GM18502 (cell line): ENCODE measurements around the gene NETO2.
A peak's percentile ranks its signal among the peaks of the same experiment; 100 is the strongest.
"Not testable (repeated sequence)": the region's sequence is repeated elsewhere in the genome, so short reads cannot be mapped to it uniquely, and the experiment has no call there.

Source experiments
- ATAC-seq: cut with Tn5 transposase; IDR thresholded peaks from one replicate; pipeline ENCODE4 v1.9.1; 2021; ENCODE audit warnings: mild to moderate bottlenecking; ENCODE audit not compliant: unreplicated experiment, poor library complexity

NETO2 gene

DNA sequence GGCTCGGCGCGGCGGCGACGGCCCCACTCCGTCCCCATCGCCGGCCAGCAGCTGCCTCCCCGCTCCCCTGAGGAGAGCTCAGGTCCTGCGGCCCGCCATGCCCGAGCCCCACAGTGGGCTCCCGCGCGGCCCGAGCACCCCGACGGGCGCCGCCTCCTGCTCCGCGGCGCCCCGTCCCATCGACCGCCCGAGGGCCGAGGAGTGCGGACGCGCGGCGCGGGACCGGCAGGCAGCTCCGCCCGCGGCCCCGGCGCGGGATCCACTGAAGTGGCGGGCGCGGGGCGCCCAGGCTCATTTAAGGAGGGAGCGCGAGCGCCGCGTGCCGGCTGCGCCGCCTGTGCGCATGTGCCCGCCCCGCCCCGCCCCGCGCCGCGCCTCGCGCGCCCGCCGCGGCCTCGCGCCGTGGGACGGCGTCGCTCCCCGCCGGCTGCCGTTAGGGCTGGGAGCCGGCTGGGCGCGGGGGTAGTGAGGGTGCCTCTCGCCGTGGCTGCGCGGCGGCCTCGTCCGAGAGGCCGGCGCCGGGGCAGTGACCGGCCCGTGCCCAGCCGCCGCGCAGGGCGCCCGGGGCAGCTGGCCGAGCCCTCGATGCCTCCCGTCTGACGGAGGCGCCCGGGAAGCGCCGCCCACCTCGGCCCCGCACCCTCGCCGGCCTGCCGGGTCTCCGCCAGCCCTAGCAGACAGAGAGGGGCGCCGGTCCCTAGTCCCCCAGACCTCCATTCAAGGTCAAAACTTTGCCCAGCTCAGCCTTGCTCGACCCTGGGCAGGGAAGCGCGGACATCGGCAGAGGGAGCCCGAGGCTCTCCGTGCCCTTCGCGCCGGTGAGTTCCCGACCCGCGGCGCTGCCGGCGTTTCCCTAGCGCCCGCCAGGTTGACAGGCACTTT, at the start of gene NETO2:
TSS of gene NETO2 (minus strand) at position 269 of the 882 bp plus-strand sequence. CDS start 333 bp downstream, outside the sequence.
- ATAC-seq = peak; percentile 58

DNA sequence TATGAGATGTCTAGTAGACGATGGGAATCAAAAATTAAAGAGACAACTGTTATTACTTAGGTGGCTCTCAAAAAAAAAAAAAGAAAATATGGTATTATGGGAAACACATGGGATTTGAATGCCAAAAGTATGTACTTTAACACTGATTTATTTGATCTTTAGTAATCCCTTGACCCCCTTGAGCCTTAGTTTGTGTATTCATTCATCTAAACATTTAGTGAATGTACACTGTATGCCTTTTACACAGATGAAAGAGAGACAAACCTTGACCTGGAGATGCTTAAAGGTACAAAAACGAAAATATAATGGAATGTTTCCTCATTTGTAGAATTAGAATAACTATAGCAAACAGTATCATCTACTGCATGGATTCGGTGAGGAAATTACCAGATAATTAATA, 38.6 kb upstream of the NETO2 start:
- no peak for ATAC-seq

DNA sequence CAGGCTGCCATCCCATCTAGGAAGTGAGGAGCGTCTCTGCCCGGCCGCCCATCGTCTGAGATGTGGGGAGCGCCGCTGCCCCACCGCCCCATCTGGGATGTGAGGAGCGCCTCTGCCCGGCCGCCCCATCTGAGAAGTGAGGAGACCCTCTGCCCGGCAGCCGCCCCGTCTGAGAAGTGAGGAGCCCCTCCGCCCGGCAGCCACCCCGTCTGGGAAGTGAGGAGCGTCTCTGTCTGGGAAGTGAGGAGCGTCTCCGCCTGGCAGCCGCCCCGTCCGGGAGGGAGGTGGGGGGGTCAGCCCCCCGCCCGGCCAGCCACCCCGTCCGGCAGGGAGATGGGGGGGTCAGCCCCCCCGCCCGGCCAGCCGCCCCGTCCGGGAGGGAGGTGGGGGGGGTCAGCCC, 37.3 kb upstream of the NETO2 start:
- not testable (repeated sequence) for ATAC-seq

DNA sequence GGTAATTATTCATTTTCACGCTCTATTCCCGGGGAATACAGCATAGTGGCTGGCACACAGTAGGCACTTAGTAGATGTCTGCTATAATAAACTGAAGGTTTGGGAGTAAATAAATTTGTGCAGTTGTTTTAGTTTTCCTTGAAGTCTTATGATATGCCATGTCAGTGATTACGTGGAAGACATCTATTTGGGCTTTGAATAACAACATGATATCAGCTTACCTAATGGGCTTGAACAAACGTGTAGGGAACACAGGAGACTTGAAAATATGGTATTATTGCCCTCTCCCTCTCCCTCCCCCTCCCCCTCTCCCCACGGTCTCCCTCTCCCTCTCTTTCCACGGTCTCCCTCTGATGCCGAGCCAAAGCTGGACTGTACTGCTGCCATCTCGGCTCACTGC, 36.3 kb upstream of the NETO2 start:
- ATAC-seq = no peak

- no peak for ATAC-seq
Observed at GRCh38 chr16:47175152-47175551, 31.4 kb upstream of the NETO2 start.

- no peak for ATAC-seq
Observed at GRCh38 chr16:47162670-47163420, 19.1 kb upstream of the NETO2 start.

DNA sequence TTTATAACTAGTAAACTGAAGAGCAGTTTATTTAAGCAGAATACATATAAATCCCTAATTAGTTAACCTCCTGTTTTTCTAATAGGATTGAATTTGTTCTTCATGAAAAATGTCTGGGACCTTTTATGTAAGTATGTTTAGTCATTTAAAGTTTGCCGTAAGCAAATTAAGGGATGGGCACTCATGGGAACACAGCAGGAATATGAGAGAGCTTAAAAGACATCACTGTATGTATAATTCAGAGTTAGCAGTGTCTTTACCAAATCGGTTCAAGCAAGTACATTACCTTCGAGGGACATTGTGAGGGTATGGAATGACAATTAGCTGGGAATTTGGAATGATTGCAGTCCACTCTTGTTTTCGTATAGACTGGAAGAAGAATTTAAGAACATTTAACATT, 17.7 kb upstream of the NETO2 start:
- ATAC-seq = no peak

GRCh38 chr16:47160422-47160821, 16.7 kb upstream of the NETO2 start:
- no peak for ATAC-seq

GRCh38 chr16:47158992-47159391, 15.2 kb upstream of the NETO2 start:
- no peak for ATAC-seq

DNA sequence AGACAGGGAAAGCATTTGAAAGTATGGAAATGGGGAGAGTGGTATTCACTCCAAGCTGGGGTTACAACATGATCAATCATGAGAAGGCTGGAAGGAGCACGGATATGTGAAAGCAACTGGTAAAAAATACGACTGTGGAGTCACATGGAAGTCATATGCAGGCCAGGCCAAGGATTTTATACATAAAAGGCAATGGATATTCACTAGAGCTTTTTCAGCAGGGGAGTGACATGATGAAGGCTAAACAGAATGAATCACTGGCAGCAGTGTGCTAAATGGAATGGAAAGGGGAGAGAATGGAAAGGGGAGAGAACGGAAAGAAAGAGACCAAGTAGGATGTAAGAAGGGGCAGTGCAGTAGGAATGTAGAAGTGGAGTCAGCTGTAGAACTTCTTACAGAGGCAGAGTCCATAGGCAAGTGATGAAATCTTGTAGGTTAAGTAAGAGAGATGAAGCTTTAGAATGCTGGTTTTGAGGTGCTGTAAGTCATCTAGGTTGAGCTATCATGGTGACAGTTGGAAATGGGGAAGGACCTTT, 13.0 kb upstream of the NETO2 start:
- ATAC-seq = no peak

DNA sequence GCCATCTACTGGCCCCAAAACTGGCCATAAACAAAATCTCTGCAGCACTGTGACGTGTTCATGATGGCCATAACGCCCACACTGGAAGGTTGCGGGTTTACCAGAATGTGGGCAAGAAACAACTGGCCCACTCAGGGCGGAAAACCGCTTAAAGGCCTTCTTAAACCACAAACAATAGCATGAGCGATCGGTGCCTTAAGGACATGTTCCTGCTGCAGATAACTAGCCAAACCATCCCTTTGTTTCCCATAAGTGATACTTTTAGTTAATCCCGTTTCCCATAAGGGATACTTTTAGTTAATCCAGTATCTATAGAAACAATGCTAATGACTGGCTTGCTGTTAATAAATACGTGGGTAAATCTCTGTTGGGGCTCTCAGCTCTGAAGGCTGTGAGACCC, 8.8 kb upstream of the NETO2 start:
- ATAC-seq = not testable (repeated sequence)

DNA sequence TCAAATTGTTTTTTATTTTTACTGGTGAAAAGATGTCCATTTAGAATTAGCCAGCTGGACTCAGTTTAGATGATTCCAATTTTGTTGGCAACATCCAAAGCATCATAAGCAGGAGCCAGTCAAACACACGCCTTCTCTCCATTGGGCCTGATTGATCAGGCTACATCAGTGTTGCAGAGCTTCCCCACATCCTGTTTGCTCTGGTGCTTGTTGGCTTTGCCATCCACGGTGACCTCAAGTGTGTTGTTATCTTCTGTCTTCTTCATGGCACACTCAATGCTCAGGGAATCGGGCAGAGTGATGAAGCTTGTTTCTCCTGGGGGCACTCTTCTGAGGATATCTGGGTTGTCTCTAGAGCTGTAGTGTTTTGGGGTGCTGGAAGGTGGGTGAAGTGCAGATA, 6.3 kb upstream of the NETO2 start:
- ATAC-seq = no peak

DNA sequence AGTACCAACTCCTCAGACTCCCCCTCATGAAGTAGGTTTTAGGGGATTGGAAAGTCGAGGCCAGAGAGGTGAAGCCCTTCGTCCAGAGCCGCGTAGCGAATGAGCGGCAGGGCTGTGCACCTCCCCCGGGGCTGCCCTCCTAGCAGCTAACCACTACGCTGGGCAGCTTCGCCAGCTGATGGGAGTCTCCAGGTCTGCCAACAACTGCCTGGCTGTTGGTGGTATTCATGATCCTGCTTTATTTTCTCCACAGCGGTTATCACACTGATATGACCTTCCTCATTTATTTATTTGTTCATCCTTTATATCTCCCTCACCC, 773 bp upstream of the NETO2 start:
- no peak for ATAC-seq

DNA sequence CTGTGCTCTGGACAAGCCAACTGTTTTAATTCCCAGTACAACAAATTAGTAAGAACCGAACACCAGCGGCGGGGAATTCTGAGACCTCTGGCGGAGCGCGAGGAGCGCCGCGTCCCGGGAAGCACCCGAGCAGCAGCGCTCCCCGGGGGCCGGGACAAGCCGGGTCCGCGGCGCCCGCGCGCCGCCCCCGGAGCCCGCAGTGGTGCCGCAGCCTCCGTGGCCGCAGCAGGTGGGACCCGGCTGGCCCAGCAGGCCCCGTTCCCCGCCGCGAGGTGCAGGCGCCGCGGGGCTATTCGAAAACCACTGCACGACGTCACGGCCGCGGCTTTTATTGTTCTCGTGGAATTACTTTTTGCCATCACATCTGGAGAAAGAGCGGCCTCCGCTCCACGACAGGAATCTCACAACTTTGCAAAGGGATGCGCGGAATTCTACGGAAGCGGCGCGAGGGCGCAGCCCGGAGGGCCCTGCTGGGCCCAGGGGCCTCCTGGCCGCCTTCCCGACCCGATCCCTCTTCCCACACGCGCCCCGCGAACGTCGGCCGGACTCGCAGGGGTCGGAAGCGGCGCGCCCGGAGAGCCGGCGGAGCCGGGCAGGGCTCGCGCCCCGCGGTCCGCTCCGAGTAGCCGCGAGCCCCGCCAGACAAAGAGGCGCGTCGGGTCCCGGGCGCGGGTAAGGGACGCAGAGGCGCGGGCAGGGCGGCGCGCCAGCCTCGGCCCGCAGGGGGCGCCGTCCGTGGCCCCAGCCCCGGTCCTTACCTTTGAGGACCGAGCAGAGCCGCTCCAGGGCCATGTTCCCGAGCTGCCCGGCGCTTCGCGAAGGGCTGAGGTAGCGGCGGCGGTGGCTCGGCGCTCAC, 696 bp downstream of the NETO2 start:
- ATAC-seq = peak; percentile 72

DNA sequence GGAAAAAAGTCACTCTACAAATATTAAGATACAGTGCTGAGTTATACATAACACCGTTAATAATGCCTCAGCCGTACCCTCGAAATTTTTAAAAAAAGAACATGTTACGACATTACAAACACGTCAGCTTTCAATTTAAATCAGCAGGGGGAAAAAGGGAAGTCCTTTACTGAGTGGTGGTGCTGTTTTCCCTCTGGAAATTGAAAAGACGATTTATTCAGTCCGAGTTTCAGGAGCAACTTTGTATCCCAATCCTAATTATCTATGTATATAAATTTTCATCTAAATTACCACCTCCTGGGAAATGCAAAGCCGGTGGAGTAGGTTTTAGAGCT, 1.3 kb downstream of the NETO2 start:
- ATAC-seq = no peak

DNA sequence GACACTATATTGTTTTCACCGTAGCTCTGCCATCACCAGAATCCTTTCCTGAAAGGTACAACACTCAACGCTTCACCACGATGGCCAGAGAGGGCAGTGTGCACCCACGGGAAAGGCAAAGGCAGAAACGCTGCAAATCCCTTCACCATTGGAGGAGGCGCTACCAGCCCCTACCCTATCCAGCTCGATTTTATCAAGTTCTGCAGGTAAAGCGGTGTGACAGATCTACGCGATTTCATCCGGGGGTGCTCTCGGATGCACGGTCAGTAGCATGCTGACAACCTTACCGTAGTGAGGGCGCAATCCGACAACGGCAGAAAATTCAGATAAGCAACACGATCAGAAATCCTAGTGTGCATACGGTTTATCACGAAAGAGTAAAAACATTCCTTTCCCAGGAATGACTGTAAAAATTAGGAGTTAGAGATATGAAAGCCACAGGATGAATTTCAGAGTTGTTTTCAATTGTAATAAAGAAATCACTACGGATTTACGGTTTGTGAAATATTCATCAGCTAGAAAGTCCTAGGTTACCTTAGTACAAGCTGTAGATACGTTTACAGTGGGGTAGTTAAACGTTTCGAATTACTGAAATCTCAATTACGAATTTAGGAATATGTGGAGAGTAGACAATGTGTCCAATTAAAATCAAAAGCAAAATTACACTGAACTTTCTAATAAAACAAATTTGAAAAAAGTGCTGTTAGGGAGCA, 1.8 kb downstream of the NETO2 start:
- peak; percentile 61 for ATAC-seq

- no peak for ATAC-seq
Observed at GRCh38 chr16:47140686-47141085, 3.1 kb downstream of the NETO2 start.

DNA sequence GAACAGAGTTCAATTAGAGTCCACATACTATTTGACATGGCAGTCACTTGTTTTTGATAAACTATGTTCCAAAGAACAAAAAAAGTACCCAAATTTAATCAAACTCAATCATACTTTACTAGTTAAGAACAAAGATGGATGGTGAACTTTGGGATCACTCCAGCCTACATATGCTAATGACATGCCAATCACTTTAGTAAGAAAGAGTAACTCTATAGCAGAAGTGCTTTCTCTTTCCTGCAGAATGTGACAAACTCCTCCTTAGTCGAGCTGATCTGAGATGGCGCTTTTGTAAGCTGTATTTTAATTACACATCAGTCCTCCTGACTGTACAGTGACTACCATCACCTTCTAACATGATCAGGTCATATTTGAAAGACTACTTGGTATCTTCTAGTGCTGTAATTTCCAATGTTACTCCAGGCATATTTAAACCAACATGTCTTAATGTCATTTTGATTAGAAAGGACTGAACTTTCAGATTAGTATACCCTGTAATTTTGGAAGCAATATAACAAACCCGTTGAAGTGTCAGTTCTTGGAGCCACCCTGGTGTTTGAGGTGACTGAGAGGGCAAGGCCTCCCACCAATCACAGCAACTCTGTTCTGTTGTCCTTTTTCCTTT, 4.1 kb downstream of the NETO2 start:
- no peak for ATAC-seq

DNA sequence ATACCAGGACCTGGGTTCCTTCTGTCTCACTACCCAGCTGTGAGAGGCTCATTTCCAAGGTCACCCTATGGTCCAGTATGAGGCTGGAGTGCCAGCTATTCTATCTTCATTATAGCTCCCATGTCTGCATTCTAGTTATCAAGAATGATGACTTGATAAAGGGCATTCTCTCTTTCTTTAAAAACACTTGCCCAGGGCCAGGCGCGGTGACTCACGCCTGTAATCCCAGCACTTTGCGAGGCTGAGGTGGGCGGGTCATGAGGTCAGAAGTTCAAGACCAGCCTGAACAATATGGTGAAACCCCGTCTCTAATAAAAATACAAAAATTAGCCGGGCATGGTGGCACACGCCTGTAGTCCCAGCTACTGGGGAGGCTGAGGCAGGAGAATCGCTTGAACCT, 5.8 kb downstream of the NETO2 start:
- ATAC-seq = not testable (repeated sequence)
